Measurements from ENCODE around the gene SLC25A53.

The SLC25A53 gene

GRCh38 chrX:104156630-104157529, at the start of gene SLC25A53:
SLC25A53 (minus strand) TSS chrX:104157009; CDS start chrX:104105257, 51,752 bp downstream.
- peak; percentile 74 for DNase-seq (ENCODE audit: low spot score)

GRCh38 chrX:104205548-104205947, 48.7 kb upstream of the SLC25A53 start:
- DNase-seq (ENCODE audit: low spot score) = no peak

DNA sequence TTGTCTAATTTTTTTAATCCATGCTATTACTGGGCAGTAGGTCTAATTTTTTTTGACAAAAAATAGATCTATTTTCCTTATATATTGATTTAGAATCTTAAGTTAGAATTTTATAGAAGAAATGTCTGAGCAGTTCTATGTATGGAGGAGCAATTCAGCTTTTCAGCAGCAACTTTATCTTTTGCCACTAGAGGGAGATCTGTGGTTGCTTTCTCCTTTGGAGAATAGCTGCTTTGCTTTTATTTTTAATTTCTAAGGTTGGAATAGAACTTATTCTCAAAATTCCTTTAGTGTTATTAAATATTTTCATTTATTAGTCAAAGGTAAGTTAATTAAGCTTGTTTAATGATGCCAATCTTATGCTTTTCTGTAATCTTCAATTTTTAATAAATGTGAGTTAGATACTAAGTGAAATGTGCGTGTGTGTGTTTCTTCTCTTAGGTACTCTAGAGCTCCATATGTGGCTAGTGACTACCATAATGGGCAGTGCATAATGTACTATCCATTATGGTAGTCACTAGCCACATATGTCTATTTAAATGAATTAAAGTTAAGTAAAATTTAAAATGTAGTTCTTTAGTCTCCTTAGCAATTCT, 38.8 kb upstream of the SLC25A53 start:
- peak; percentile 37 for DNase-seq (ENCODE audit: low spot score)

- DNase-seq (ENCODE audit: low spot score) = no peak
Observed at GRCh38 chrX:104195013-104195412, 38.2 kb upstream of the SLC25A53 start.

GRCh38 chrX:104193485-104193884, 36.7 kb upstream of the SLC25A53 start:
- no peak for DNase-seq (ENCODE audit: low spot score)

DNA sequence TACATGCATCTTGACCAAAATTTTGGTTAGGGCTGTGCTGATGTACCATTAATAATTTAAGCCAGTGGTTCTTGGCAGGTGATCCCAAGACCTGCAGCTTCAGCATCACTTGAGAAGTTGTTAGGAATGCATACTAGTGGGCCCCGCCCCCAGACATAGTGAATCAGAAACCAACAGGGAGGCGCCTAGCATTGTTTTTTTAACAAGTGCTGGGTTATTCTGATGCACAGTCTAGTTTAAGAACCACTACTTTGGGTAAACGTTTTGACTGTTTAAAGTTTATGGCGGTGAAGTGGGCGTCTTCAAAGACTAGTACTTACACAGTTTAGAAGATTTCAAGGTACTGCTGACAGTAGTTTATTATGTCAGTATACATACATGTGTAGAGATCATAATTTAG, 33.0 kb upstream of the SLC25A53 start:
- DNase-seq (ENCODE audit: low spot score) = no peak

- DNase-seq (ENCODE audit: low spot score) = no peak
Observed at GRCh38 chrX:104187931-104188330, 31.1 kb upstream of the SLC25A53 start.

- DNase-seq (ENCODE audit: low spot score) = no peak
Observed at GRCh38 chrX:104183685-104184084, 26.9 kb upstream of the SLC25A53 start.

DNA sequence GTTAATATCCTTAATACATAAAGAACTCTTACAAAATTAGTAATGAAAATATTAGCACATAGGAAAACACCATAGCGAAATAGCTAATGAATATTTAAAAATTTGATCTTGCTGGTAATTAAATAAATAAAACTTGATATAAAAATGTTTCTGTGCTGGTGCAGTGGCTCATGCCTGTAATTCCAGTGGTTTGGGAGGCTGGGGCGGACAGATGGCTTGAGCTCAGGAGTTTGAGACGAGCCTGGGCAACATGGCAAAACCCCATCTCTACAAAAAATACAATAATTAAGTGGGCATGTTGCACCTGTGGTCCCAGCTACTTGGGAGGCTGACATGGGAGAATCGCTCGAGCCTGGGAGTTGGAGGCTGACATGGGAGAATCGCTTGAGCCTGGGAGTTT, 17.0 kb upstream of the SLC25A53 start:
- DNase-seq (ENCODE audit: low spot score) = no peak

DNA sequence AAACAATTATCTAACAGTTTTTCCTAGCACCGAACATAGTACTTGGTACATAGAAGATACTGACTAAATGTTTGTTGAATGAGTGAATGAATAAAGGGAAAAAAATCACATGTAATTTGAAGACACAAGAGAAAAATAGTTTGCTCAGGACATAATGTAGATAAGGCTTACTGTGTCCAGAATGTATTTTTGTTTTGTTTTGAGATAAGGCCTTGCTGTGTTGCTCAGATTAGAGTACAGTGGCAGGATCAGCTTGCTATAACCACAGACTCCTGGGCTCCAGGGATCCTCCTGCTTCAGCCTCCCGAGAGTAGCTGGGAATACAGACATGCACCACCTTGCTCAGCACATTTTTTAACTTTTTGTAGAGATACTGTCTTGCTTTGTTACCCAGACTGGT, 16.0 kb upstream of the SLC25A53 start:
- DNase-seq (ENCODE audit: low spot score) = no peak

GRCh38 chrX:104172121-104172520, 15.3 kb upstream of the SLC25A53 start:
- no peak for DNase-seq (ENCODE audit: low spot score)

DNA sequence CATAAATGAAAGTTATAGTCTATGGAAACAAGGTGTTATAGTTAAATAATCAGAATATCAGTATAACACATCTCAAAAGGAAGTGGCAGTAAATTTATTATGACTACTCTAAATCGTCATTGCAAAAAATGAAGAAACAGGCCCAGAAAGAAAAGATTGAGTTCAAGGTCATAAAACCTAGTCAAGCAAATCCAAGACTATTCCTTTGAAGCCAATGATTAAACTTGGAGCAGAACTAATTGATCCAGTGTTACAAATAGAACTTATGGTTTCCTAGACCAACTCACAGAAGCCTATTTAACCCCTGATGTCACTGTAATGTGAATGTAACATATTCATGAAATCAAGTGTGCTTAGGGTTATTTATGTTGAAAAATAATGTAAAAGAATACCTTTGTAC, 11.3 kb upstream of the SLC25A53 start:
- DNase-seq (ENCODE audit: low spot score) = no peak

DNA sequence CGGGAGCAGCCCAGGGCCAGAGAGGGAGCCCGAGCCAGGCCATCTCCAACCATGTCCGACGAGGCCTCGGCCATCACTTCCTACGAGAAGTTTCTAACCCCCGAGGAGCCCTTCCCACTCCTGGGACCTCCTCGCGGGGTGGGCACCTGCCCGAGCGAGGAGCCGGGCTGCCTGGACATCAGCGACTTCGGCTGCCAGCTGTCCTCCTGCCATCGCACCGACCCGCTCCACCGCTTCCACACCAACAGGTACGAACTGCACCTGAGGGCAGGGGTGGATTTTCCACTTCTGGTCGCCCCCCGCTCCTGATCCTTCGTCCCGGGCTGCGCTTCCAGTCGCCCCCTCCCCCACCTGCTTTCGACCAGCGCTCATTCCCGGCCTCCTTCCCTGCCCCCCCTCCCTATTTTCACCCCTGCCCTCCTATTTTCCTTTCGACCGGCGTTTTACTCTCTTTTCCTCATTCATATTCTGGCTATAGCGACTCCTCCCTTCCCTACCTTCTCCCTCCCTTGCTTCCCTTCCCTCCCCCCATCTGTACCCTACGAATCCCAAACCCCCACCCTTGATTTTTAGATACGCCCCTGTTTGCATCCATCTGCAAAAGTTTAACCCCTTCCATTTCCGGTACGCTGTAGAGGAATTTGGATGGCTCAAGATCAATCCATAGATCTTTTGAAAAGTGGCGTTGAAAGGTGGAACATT, 10.1 kb upstream of the SLC25A53 start:
- DNase-seq (ENCODE audit: low spot score) = no peak

GRCh38 chrX:104165894-104166734, 9.3 kb upstream of the SLC25A53 start, which contains the start of gene FAM199X:
FAM199X (plus strand) TSS chrX:104166453; CDS start chrX:104166786, 333 bp downstream.
- DNase-seq (ENCODE audit: low spot score) = peak; percentile 83

DNA sequence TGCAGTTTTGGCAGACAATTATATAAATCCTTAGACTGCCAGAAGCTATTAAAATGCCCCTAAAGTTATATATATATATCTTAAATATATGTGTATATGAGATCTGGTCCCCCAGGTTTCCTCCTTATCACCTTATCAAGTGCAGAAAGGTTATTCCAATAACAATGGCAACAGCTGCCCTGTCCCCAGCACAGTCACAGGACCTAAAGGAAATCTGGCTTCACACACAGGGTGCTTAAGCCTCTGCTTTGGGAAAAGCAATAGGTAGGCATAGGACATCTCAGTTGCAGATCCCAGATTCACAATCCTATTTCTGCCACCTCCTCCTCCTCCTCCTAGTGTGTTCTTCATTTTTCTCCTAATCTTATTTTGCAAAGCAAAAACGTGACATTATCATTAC, 5.8 kb downstream of the SLC25A53 start:
- no peak for DNase-seq (ENCODE audit: low spot score)

GRCh38 chrX:104141087-104141760, 15.6 kb downstream of the SLC25A53 start:
- DNase-seq (ENCODE audit: low spot score) = no peak

DNA sequence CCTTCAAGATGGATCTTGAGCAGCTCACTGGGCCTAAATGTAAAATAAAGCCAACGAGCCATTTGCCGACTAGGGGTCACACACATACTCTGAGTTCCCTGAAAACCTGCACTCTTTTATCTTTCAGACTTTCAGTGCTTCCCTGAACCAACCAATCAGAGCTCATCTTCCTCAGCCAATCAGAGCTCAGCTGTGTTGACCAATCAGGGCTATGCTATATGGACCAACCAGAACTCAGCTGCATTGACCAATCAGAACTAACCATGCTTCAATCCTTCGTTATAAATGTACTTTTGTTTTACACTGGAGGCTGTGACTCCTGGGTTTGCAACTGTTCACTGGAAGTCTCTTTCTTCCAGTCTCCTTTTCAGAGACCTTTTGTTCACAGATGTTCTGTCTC, 19.3 kb downstream of the SLC25A53 start:
- no peak for DNase-seq (ENCODE audit: low spot score)

- peak; percentile 65 for DNase-seq (ENCODE audit: low spot score)
Observed at GRCh38 chrX:104136241-104137019, 20.4 kb downstream of the SLC25A53 start.

- DNase-seq (ENCODE audit: low spot score) = no peak
Observed at GRCh38 chrX:104135677-104136076, 21.1 kb downstream of the SLC25A53 start.

DNA sequence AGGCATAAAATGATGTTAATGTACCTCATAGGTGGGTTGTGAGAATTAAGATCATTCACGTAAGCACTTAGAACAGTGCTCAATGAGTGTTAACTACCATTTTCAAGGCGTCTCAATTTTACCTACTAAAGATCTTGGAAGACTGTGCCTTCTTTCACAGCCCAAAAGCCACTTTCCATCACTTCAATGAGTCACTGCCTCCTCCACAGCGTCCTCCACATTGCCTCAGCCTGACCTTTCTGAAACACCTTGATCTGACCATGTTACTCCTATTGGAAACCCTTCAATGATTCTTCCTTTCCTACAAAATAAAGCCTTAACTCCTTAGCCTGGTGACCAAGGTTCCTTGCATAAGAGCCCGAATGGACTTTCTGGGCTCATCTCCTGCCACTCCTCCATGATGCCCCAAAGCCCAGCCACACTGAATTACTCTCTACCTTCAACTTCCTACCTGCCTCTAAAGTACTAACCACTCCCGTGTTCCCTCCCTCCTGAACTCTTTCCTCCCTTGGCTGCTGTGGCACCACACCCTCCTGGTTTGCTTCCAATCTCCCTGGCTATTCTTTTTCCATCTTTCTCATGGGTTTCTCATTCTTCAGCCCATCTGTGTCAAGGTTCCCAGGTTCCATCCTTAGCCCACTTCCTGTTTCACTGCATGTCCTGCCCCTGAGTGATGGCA, 22.1 kb downstream of the SLC25A53 start:
- DNase-seq (ENCODE audit: low spot score) = no peak
